Vagina (tissue), 2 donors: ENCODE measurements around the gene SMCO3.

Experiments
- POLR2A ChIP-seq, 2 donors: fragments of 450-650 bp; IDR thresholded peaks; one replicate each; pipeline ENCODE4 v1.6.1; 2017; ENCODE audit warnings: antibody characterized with exemption in 2 of 2, mild to moderate bottlenecking in 2 of 2, moderate library complexity in 2 of 2
- TF ChIP-seq, protein P1 (sequence below), 3 experiments: fragments of 450-650 bp in 2 of 3; fragments of 200-600 bp in 1 of 3; sonication (generic) in 1 of 3; IDR thresholded peaks; one replicate each; pipeline ENCODE4 v1.5.1; 2017 to 2019; ENCODE audit warnings: antibody characterized with exemption in 3 of 3, mild to moderate bottlenecking in 2 of 3, moderate library complexity in 2 of 3

DNA sequence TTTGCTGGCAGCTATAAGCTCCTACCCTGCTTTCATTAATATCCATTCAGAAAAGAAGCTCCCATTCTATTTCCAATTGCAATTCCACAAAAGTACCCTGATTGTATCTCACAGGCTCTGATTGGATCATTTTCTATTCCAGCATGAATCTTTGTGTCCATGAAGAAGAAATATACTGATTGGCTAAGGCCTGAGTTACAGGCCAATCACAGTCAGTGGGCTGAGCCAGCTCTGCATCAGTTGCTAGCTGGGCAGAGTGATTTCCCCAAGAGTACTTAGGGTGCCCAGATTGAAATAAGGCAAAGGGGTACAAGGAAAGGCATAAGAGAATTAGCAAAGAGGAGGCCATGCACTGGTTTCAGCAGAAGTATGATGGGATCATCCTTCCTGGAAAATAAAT is 14.9 kb upstream of the SMCO3 start:
- TF ChIP-seq, protein P1, sequence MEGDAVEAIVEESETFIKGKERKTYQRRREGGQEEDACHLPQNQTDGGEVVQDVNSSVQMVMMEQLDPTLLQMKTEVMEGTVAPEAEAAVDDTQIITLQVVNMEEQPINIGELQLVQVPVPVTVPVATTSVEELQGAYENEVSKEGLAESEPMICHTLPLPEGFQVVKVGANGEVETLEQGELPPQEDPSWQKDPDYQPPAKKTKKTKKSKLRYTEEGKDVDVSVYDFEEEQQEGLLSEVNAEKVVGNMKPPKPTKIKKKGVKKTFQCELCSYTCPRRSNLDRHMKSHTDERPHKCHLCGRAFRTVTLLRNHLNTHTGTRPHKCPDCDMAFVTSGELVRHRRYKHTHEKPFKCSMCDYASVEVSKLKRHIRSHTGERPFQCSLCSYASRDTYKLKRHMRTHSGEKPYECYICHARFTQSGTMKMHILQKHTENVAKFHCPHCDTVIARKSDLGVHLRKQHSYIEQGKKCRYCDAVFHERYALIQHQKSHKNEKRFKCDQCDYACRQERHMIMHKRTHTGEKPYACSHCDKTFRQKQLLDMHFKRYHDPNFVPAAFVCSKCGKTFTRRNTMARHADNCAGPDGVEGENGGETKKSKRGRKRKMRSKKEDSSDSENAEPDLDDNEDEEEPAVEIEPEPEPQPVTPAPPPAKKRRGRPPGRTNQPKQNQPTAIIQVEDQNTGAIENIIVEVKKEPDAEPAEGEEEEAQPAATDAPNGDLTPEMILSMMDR (IDR thresholded peaks at IDR 0.05), result no peak
- no peak for TF ChIP-seq POLR2A (IDR thresholded peaks at IDR 0.05)
